GM19238 (cell line): ENCODE measurements around the gene ZNF280A.
"Not testable (repeated sequence)": the region's sequence is repeated elsewhere in the genome, so short reads cannot be mapped to it uniquely, and the experiment has no call there.

Experiments used
- DNase-seq: peaks from one replicate; pipeline ENCODE4 v3.0.0; 2011; ENCODE audit warnings: low spot score; ENCODE audit not compliant: insufficient read length

Gene ZNF280A

GRCh38 chr22:22538226-22538989 is 18.3 kb upstream of the ZNF280A start:
- DNase-seq = no peak

- DNase-seq = no peak
Observed at GRCh38 chr22:22536916-22537315, 16.8 kb upstream of the ZNF280A start.

- DNase-seq = no peak
Observed at GRCh38 chr22:22536515-22536914, 16.4 kb upstream of the ZNF280A start.

GRCh38 chr22:22535662-22536061 is 15.6 kb upstream of the ZNF280A start:
- DNase-seq = no peak

- no peak for DNase-seq
Observed at GRCh38 chr22:22534604-22535415, 14.7 kb upstream of the ZNF280A start.

- DNase-seq = no peak
Observed at GRCh38 chr22:22533863-22534262, 13.8 kb upstream of the ZNF280A start.

GRCh38 chr22:22533417-22533816 is 13.3 kb upstream of the ZNF280A start:
- no peak for DNase-seq

- DNase-seq = not testable (repeated sequence)
Observed at GRCh38 chr22:22532547-22533071, 12.5 kb upstream of the ZNF280A start.

- no peak for DNase-seq
Observed at GRCh38 chr22:22531770-22532546, 11.9 kb upstream of the ZNF280A start.

GRCh38 chr22:22528780-22529179 is 8.7 kb upstream of the ZNF280A start:
- no peak for DNase-seq

- no peak for DNase-seq
Observed at GRCh38 chr22:22527312-22527711, 7.2 kb upstream of the ZNF280A start.

GRCh38 chr22:22526125-22526912 is 6.2 kb upstream of the ZNF280A start:
- DNase-seq = no peak

- DNase-seq = no peak
Observed at GRCh38 chr22:22523494-22523893, 3.4 kb upstream of the ZNF280A start.

GRCh38 chr22:22521631-22522030 is 1.6 kb upstream of the ZNF280A start:
- no peak for DNase-seq

- DNase-seq = no peak
Observed at GRCh38 chr22:22520667-22521602, 865 bp upstream of the ZNF280A start.

GRCh38 chr22:22519591-22519990 is 479 bp downstream of the ZNF280A start:
- DNase-seq = no peak

- DNase-seq = no peak
Observed at GRCh38 chr22:22516992-22517391, 3.1 kb downstream of the ZNF280A start.

- DNase-seq = no peak
Observed at GRCh38 chr22:22515890-22516289, 4.2 kb downstream of the ZNF280A start.

- DNase-seq = not testable (repeated sequence)
Observed at GRCh38 chr22:22514431-22514830, 5.6 kb downstream of the ZNF280A start.

- no peak for DNase-seq
Observed at GRCh38 chr22:22513619-22514018, 6.5 kb downstream of the ZNF280A start.
